ENCODE results near the gene SHC3. TPM values are rescaled to one million over a fixed set of nuclear protein-coding genes. Genes with fewer than 3 reads are reported as not detected.

Gene SHC3
- total RNA-seq, 1 experiment from 2014 or later, result 1.8 TPM

- Histone ChIP-seq H3K14ac (ENCODE audit: insufficient read depth, low read length) (no peak overlapping the region), H3K23me2 (ENCODE audit: insufficient read length, low read depth, low read length, poor library complexity, severe bottlenecking) (no peaks in the 10 kb centered on the region), H3K9me3 (ENCODE audit: control insufficient read depth, low read depth, low read length) (peaks cover 5% of the 10 kb centered on the region), H2BK15ac (ENCODE audit: low read depth, low read length) (no peak overlapping the region), H4K8ac (replicated peaks; ENCODE audit: insufficient read length, low read depth, low read length) (no peak overlapping the region), H3K23ac (ENCODE audit: insufficient read length, low read depth, low read length) (no peak overlapping the region), H2AK5ac (ENCODE audit: insufficient read length, low read length) (no peak overlapping the region), H2BK20ac (ENCODE audit: low read depth, low read length, poor library complexity, severe bottlenecking) (no peak overlapping the region), H3K56ac (ENCODE audit: insufficient read length, low read depth, low read length) (no peak overlapping the region), H4K20me1 (ENCODE audit: control insufficient read depth, insufficient read depth, insufficient read length) (no peaks in the 10 kb centered on the region), H2BK12ac (ENCODE audit: insufficient read length, low read depth, low read length) (no peak overlapping the region), H3K4me2 (ENCODE audit: insufficient read depth, insufficient read length, low read length) (no peak overlapping the region), H2AFZ (ENCODE audit: low read length) (no peak overlapping the region), H3K79me2 (ENCODE audit: insufficient read depth, low read length) (no peaks in the 10 kb centered on the region), H3T11ph (ENCODE audit: low read length) (no peak overlapping the region), H3K4ac (ENCODE audit: low read depth, low read length) (no peak overlapping the region), H3K4me1 (ENCODE audit: insufficient read depth, low read length) (no peaks in the 10 kb centered on the region), H4K91ac (ENCODE audit: insufficient read length, low read depth, low read length) (no peak overlapping the region), H3K27ac (ENCODE audit: insufficient read length, low read depth, low read length) (no peak overlapping the region), H2BK5ac (ENCODE audit: insufficient read length, low read length) (no peak overlapping the region), H3K9ac (ENCODE audit: extremely low read depth, insufficient read length, low read length) (no peak overlapping the region), H3K18ac (ENCODE audit: insufficient read length, low read depth, low read length) (no peak overlapping the region), H3K27me3 (ENCODE audit: insufficient read depth, low read length) (no peaks in the 10 kb centered on the region), H4K5ac (ENCODE audit: insufficient read length, low read depth, low read length) (no peak overlapping the region), H2BK120ac (ENCODE audit: low read depth, low read length, poor library complexity, severe bottlenecking) (no peak overlapping the region), H3K79me1 (ENCODE audit: insufficient read depth, low read depth, low read length, poor library complexity, severe bottlenecking) (no peaks in the 10 kb centered on the region)
- peaks cover under 1% of the 10 kb centered on the region in 3 experiments; a peak in 6 of 7 replicates for H3K36me3 Mint-ChIP-seq (ENCODE audit: insufficient read depth in 1 of 3, low read depth in 3 of 3)
- H3K4me3 Mint-ChIP-seq, result no peak overlapping the region
- H3K4me1 Mint-ChIP-seq, result peaks cover 2% of the 10 kb centered on the region in 2 experiments
- no peak for DNase-seq
- H3K27ac Mint-ChIP-seq, result no peak overlapping the region
- WGBS (ENCODE audit: extremely low coverage, insufficient read length, low lambda C conversion rate), result no CpG with 5 or more reads among the region's 7 CpGs
- no peak for TF ChIP-seq CTCF (conservative IDR thresholded peaks at IDR 0.05)
- H3K9me3 Mint-ChIP-seq, result peaks cover 1% of the 10 kb centered on the region in 2 experiments; a peak in 4 of 5 replicates
- H3K27me3 Mint-ChIP-seq (ENCODE audit: low read depth), result no peaks in the 10 kb centered on the region; the same call in 1 of the 2 replicates
These were observed 204.0 kb downstream of the SHC3 start for GRCh38 chr9:88974641-88975040.

Data from H9 (cell line).